Endothelial cell of umbilical vein (primary cell): ENCODE data around the gene LHFPL4. TPM values are rescaled to one million over a fixed set of nuclear protein-coding genes. Genes with fewer than 3 reads are reported as not detected.
"Not testable (repeated sequence)": the region's sequence is repeated elsewhere in the genome, so short reads cannot be mapped to it uniquely, and the experiment has no call there.

Experiments used
- BruUV-seq: library from RNA; stranded (reverse); fragments of 400-500 nt; replicated peaks from 2 replicates; lab custom pipeline; 2021; lab: Mats Ljungman, UMichigan
- CTCF ChIA-PET: fragments of 300-600, 350-600 bp; sonication (Branson Sonifier 250); formaldehyde crosslinking; loops from one replicate; lab custom pipeline; 2021; ENCODE audit warnings: antibody characterized with exemption, inconsistent platforms; lab: Charles Lee
- POLR2A ChIA-PET: fragments of 300-600, 350-600 bp; sonication (Branson Sonifier 250); formaldehyde crosslinking; loops from one replicate; lab custom pipeline; 2021; ENCODE audit warnings: antibody characterized with exemption, inconsistent platforms; lab: Charles Lee
- DNase-seq: peaks from one replicate; pipeline ENCODE4 v3.0.0-alpha.2; 2011; ENCODE audit warnings: low read depth, low spot score
- FAIRE-seq: peaks from 2 replicates; lab custom pipeline; 2011; peaks lifted over from hg19 to GRCh38; lab: Jason Lieb, UNC
- H2AFZ ChIP-seq: 2 replicates; pipeline ENCODE4 v1.6.0; 2012; ENCODE audit warnings: low read depth, low read length, control low read depth, inconsistent platforms
- H3K27ac ChIP-seq: 2 replicates; pipeline ENCODE4 v1.5.1; 2011; ENCODE audit warnings: low read depth, mild to moderate bottlenecking, control low read depth, low read length, moderate library complexity; ENCODE audit not compliant: insufficient read depth
- H3K27me3 ChIP-seq, 2 experiments: 2 replicates each; pipeline versions ENCODE4 v1.6.0 to v1.6.1; 2011; ENCODE audit warnings: low read length in 2 of 2, mixed read lengths in 1 of 2; ENCODE audit not compliant: control insufficient read depth in 2 of 2, insufficient read depth in 2 of 2
- H3K36me3 ChIP-seq, 2 experiments: 2 replicates in 1 of 2; 3 replicates in 1 of 2; pipeline ENCODE4 v1.5.1; 2011; ENCODE audit warnings: low read length in 2 of 2, mild to moderate bottlenecking in 1 of 2, moderate library complexity in 1 of 2; ENCODE audit not compliant: control insufficient read depth in 2 of 2, insufficient read depth in 2 of 2; ENCODE audit errors: extremely low read depth in 1 of 2
- H3K4me1 ChIP-seq: 3 replicates; pipeline ENCODE4 v1.5.1; 2011; ENCODE audit warnings: mild to moderate bottlenecking, low read length; ENCODE audit not compliant: control insufficient read depth, insufficient read depth; ENCODE audit errors: extremely low read depth
- H3K4me2 ChIP-seq: 2 replicates; pipeline ENCODE4 v1.6.1; 2011; ENCODE audit warnings: low read length, control low read depth, mixed read lengths; ENCODE audit not compliant: insufficient read depth
- H3K4me3 ChIP-seq, 3 experiments: fragments of 200-600 bp in 1 of 3; sonication (generic), shearing (Covaris generic) in 1 of 3; replicated peaks in 1 of 3; 2 replicates each; pipeline ENCODE4 v1.5.1; 2011 to 2016; ENCODE audit warnings: control low read depth in 3 of 3, low read length in 3 of 3, mild to moderate bottlenecking in 2 of 3, inconsistent platforms in 1 of 3, low read depth in 1 of 3, moderate library complexity in 1 of 3; ENCODE audit not compliant: insufficient read depth in 1 of 3
- H3K79me2 ChIP-seq: 2 replicates; pipeline ENCODE4 v1.6.0; 2012; ENCODE audit warnings: low read length, inconsistent platforms; ENCODE audit not compliant: control insufficient read depth, insufficient read depth
- H3K9ac ChIP-seq: replicated peaks from 2 replicates; pipeline ENCODE3; 2011; ENCODE audit warnings: low read length, control low read depth; ENCODE audit not compliant: insufficient read depth; ENCODE audit errors: extremely low read depth
- H3K9me1 ChIP-seq: replicated peaks from 3 replicates; pipeline ENCODE4 v1.6.0; 2011; ENCODE audit warnings: mild to moderate bottlenecking, low read length; ENCODE audit not compliant: control insufficient read depth, insufficient read depth; ENCODE audit errors: extremely low read depth
- H3K9me3 ChIP-seq: replicated peaks from 2 replicates; pipeline ENCODE4 v1.5.1; 2012; ENCODE audit warnings: low read length, inconsistent platforms; ENCODE audit not compliant: control insufficient read depth, insufficient read depth
- H4K20me1 ChIP-seq: replicated peaks from 2 replicates; pipeline ENCODE3; 2011; ENCODE audit warnings: mild to moderate bottlenecking, low read length; ENCODE audit not compliant: control insufficient read depth, insufficient read depth; ENCODE audit errors: extremely low read depth
- CTCF ChIP-seq, 2 donors: IDR thresholded peaks; 1 replicate in 1 of 2; 2 replicates in 1 of 2; pipeline ENCODE4 v1.5.1; 2011; ENCODE audit warnings: low read length in 2 of 2, mild to moderate bottlenecking in 2 of 2, moderate library complexity in 2 of 2, control low read depth in 1 of 2, inconsistent platforms in 1 of 2, low read depth in 1 of 2; ENCODE audit not compliant: insufficient read depth in 1 of 2; ENCODE audit errors: extremely low read depth in 1 of 2
- EZH2 ChIP-seq: IDR thresholded peaks from 2 replicates; pipeline ENCODE4 v1.6.1; 2012; ENCODE audit warnings: borderline replicate concordance, low read depth, mild to moderate bottlenecking, moderate library complexity, low read length, inconsistent platforms; ENCODE audit not compliant: severe bottlenecking
- FOS ChIP-seq: IDR thresholded peaks from 2 replicates; pipeline ENCODE4 v1.6.1; 2011; ENCODE audit warnings: mild to moderate bottlenecking, low read length, moderate library complexity, borderline replicate concordance; ENCODE audit not compliant: insufficient read depth
- GATA2 ChIP-seq: IDR thresholded peaks from 2 replicates; pipeline ENCODE4 v1.7.0; 2011; ENCODE audit warnings: low read depth, mild to moderate bottlenecking, moderate library complexity, mixed read lengths, low read length; ENCODE audit not compliant: insufficient read length, insufficient read depth
- JUN ChIP-seq: IDR thresholded peaks from 2 replicates; pipeline ENCODE4 v1.6.1; 2011; ENCODE audit warnings: borderline replicate concordance, low read depth; ENCODE audit not compliant: insufficient read length, insufficient read depth
- MYC ChIP-seq: IDR thresholded peaks from one replicate; pipeline ENCODE4 v1.6.1; 2011; ENCODE audit warnings: mild to moderate bottlenecking, low read depth, low read length
- POLR2A ChIP-seq: IDR thresholded peaks from 2 replicates; pipeline ENCODE4 v1.6.1; 2012; ENCODE audit warnings: low read depth, mild to moderate bottlenecking, control low read depth, low read length
- POLR2AphosphoS5 ChIP-seq: IDR thresholded peaks from 2 replicates; pipeline ENCODE4 v1.6.1; 2012; ENCODE audit warnings: low read depth, mild to moderate bottlenecking, control low read depth, low read length, moderate library complexity; ENCODE audit not compliant: insufficient read depth
- dilution Hi-C: fragments of 300-500 bp; cut with MboI; formaldehyde crosslinking; loops from one replicate; pipeline ENCODE4 v1.15.0; 2019; ENCODE audit warnings: low sequenced_read_pairs; ENCODE audit not compliant: extremely low pct_ligation_motif_present
- intact Hi-C: fragments of 100-400 bp; cut with micrococcal nuclease; formaldehyde crosslinking; loops from one replicate; pipeline ENCODE4 v1.10.0; 2022
- polyA plus RNA-seq, 4 experiments: library from polyadenylated mRNA; depleted of rRNA in 3 of 4; stranded (reverse) in 3 of 4; unstranded in 1 of 4; fragments of >200 nt; gene quantifications; 2 replicates each; pipeline versions ENCODE4 v1.2.1 to v1.2.3, GENCODE V29; 2011 to 2012; ENCODE audit warnings: missing spikeins in 1 of 4
- total RNA-seq: library from RNA; stranded (reverse); gene quantifications from 2 replicates; pipeline ENCODE4 v1.2.3, GENCODE V29; 2021
- TF ChIP-seq, protein P1 (sequence below): IDR thresholded peaks from 2 replicates; pipeline ENCODE4 v1.6.1; 2011; ENCODE audit not compliant: insufficient read depth, insufficient read length

LHFPL4 gene
- total and polyA plus RNA-seq, 2 donors (not counting 3 experiments of a cell fraction or from before 2014, with no cell fraction given) = not detected

DNA sequence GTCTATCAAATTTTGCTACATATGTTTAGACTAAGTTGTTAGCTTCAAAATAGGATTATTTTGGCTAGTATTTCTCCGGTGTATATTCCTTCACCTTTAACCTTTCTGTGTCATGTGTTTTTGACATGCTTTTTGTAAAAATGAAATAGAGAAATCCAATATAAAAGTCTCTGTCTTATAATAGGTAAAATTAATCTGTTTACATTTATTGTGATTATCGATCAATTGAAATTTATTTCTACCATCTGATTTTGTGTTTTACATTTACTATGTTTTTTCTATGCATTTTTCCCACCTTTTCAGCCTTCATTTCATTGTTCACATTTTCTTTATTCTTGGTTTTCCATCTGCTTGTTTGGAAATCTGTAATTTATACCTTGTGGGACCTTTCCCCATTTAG, 11.7 kb upstream of the LHFPL4 start:
- Histone ChIP-seq H3K9ac (no peak overlapping the region), H3K4me3 (no peak overlapping the region), H3K27ac (no peak overlapping the region), H3K36me3 (no peaks in the 10 kb centered on the region), H2AFZ (no peak overlapping the region), H3K4me2 (no peak overlapping the region), H3K9me1 (no peaks in the 10 kb centered on the region), H3K79me2 (no peaks in the 10 kb centered on the region), H3K27me3 (no peaks in the 10 kb centered on the region), H4K20me1 (no peaks in the 10 kb centered on the region), H3K4me1 (no peaks in the 10 kb centered on the region), H3K9me3 (no peaks in the 10 kb centered on the region)
- FAIRE-seq (no peak), DNase-seq (no peak)
- no TSS peak for BruUV-seq
- intact Hi-C loops = no loop called here
- TF ChIP-seq, protein P1, sequence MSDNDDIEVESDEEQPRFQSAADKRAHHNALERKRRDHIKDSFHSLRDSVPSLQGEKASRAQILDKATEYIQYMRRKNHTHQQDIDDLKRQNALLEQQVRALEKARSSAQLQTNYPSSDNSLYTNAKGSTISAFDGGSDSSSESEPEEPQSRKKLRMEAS = no peak
- TF ChIP-seq MYC = no peak
- no peak for TF ChIP-seq POLR2A
- CTCF ChIA-PET = no interaction called here
- POLR2A ChIA-PET = no interaction called here
- dilution Hi-C loops = no loop called here

DNA sequence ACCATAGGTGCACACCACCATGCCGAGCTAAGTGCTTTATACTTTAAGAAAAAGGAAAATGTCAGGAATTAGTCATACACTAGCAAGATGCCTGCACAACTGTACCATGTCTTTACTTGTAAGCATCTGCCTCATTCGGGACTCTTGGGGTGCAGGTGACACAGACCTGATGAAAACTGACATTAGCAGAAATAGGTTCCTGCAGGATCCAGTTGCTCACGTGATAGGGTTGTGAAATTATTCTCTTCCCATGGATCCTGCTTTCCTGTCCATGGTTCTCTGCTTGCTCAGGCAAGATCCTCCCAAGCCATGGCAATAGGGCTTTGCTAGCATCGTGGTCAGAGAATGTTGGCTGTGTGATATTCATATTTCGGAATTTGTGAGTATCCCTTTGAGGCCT, 10.2 kb upstream of the LHFPL4 start:
- Histone ChIP-seq H3K36me3 (no peaks in the 10 kb centered on the region), H3K4me3 (no peak overlapping the region), H4K20me1 (no peaks in the 10 kb centered on the region), H3K9me1 (no peaks in the 10 kb centered on the region), H3K9me3 (no peaks in the 10 kb centered on the region), H2AFZ (no peak overlapping the region), H3K9ac (no peak overlapping the region), H3K27me3 (no peaks in the 10 kb centered on the region), H3K4me1 (no peaks in the 10 kb centered on the region), H3K4me2 (no peak overlapping the region), H3K79me2 (no peaks in the 10 kb centered on the region), H3K27ac (no peak overlapping the region)
- dilution Hi-C loops (no loop called here), intact Hi-C loops (no loop called here)
- FAIRE-seq (no peak), DNase-seq (no peak)
- POLR2A ChIA-PET = no interaction called here
- TF ChIP-seq JUN (no peak), MYC (no peak), POLR2AphosphoS5 (no peak), CTCF (IDR thresholded peaks at IDR 0.05; ENCODE audit: extremely low read depth in 1 of 2, insufficient read depth in 1 of 2, low read depth in 1 of 2, low read length in 2 of 2) (no peak), GATA2 (no peak), POLR2A (no peak), FOS (no peak), EZH2 (no peak)
- TF ChIP-seq, protein P1 = no peak
- CTCF ChIA-PET = no interaction called here
- BruUV-seq = no TSS peak

- H3K4me2 ChIP-seq, dilution Hi-C loops, CTCF ChIA-PET, DNase-seq, H3K79me2 ChIP-seq, H2AFZ ChIP-seq, H3K27me3 ChIP-seq, H3K4me1 ChIP-seq, intact Hi-C loops, BruUV-seq, FAIRE-seq, H4K20me1 ChIP-seq, H3K4me3 ChIP-seq, POLR2A ChIA-PET, H3K27ac ChIP-seq, H3K9ac ChIP-seq, H3K9me1 ChIP-seq, H3K36me3 ChIP-seq, H3K9me3 ChIP-seq: not testable (repeated sequence)
These were observed 6.4 kb upstream of the LHFPL4 start for GRCh38 chr3:9560056-9560455.
